OCI-M2 (cell line): ENCODE measurements around the gene HUS1.
"Not testable (repeated sequence)": the region's sequence is repeated elsewhere in the genome, so short reads cannot be mapped to it uniquely, and the experiment has no call there.

Experiments
- DNase-seq: peaks from one replicate; lab custom pipeline; 2025; ENCODE audit not compliant: unreplicated experiment; lab: John Stamatoyannopoulos, UW

Gene HUS1

GRCh38 chr7:47980648-47981047 is 1.2 kb upstream of the HUS1 start:
- DNase-seq = not testable (repeated sequence)

DNA sequence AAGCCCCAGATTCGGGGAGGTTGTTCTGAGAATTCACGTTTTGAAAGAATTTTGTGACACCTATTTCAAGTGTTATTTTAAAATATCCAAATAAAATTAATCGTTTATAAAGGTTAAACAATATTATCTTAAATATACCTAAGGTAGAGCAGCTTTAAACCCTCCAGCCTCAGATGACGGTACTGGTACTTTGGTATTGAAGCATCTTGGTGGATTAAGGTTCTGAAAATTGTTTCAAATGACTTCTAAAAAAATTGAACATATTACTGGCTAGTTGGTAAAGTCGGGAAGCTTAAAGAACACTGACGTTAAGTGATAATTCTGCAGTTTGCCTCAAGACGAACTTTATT is 392 bp upstream of the HUS1 start:
- no peak for DNase-seq

DNA sequence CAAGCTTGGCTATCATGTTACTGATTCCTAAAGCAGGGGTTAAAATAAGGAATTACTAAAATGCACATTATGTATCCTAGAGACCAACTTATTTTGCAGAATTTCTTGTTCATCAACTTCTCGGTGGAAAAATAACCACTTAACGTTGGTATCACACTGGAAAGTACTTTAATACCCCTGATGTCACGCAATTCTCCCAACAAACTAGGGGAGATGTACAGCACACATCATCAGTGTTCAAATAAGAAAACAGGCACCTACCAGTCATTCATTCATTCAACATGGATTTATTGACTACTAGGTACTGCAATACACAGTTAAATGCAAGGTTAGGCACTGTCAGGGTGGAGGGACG is 648 bp downstream of the HUS1 start:
- DNase-seq = no peak

DNA sequence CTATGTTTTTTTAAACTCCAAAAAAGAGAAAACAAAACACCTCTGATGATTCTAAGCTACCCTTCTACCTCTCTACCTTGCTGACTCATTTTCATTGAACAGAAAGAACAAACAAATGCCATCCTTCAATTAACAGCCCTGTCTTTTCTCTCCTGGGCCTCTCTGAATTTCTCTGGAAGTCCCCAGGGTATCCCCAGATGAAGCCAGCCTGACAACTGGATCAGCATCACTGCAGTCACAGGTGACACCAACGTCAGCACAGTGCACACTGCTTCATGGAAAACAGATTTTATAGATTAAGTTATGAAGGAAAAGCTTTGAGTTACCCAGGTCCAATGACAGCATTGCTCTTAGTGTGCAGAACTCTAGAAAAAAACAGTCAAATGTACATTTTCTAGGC is 5.7 kb downstream of the HUS1 start:
- no peak for DNase-seq

DNA sequence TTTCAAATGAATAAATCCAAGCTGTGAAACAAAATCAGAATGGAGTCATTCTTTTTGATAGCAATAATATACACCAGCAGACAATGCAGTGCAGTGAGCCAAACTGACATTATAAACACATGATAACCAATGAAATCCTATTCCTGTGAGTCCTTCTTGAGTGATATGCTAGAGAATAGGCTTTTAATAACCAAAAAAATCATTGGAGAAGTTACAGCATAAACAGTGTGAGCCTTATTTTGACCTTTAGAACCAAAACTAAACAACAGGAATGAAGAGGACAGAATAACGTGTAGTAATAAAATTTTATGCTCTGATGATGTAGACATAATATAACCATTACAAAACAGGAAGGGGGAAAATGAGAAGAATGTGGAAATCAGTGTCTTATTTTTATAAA is 8.7 kb downstream of the HUS1 start:
- no peak for DNase-seq

DNA sequence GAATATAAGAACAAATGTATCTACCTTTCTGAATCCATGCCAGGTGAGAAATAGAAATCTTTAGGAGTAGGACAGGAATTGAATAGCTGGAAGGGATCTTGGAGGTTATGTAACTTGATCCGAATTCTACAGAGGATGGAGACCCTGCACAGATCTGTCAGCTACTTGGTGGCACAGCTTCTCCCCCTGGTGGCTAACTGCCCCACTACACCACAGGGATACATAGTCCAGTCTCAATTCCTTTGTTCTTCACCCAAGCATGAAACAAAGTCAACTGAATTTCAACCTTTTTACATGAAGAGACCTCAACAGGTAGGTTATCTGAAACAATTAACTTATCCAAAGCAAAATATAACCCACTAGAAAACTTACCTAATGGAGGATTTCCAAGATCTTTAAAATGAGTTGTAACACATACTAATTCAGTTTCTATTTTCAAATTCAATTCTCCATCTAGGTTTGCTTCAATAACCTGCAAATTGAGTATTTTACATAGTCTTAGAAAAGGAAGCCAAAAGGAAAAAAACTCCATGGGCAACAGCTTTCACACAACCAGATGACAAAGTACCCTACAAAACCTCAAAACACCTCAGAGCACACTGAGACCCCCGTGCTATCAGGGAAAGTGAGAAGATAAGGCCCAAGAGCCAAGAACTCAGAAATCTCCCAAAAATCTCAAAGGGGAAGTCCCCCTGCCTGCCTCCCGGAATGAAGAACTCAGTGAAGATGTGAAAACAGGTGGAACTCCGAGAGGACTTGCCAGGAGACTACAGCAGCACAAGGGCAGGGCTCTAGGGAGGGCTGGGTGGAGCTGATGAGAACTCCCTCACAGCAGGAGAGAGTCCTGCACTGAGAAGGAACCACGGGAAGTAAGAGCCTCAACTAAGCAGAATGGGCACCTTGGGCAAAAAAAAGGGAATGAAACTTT is 10.3 kb downstream of the HUS1 start:
- DNase-seq = no peak

- no peak for DNase-seq
Observed at GRCh38 chr7:47967708-47968107, 11.7 kb downstream of the HUS1 start.

DNA sequence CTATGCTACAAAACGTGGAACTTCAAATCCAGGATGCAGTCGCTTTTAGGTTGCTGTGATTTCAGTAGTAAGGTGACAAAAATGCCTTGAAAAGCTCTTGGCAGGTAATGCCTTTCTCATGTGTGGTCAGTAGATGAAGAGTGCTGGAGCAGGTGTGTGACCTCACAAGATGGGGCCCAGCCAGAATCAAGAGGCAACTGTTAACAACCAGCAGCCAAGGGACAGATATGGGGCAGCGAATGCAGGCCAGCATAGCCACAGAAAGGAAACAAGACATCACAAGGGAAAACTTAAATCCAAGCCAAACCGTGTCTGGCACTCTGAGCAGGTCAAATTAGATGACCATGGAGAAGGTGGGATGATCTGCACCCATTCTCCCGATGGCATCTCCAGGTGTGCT is 12.3 kb downstream of the HUS1 start:
- no peak for DNase-seq

GRCh38 chr7:47965456-47965855 is 14.0 kb downstream of the HUS1 start:
- DNase-seq = no peak

GRCh38 chr7:47962262-47962661 is 17.2 kb downstream of the HUS1 start:
- no peak for DNase-seq

DNA sequence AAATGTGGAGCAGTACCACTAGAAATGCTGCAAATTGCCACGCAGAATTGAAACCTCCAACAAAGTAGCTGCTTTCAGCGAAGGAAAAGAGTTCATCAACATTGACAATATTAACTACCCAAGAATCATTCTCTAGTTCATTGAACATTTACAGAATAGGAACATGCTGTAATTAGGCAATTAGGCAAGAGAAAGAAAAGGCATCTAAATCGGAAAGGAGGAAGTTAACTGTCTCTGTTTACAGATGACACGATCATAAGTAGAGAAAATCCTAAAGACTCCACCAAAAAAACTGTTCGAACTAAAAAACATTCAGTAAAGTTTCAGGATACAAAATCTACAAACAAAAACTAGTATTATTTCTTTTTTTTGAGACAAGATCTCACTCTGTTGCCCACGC is 22.3 kb downstream of the HUS1 start:
- DNase-seq = no peak

DNA sequence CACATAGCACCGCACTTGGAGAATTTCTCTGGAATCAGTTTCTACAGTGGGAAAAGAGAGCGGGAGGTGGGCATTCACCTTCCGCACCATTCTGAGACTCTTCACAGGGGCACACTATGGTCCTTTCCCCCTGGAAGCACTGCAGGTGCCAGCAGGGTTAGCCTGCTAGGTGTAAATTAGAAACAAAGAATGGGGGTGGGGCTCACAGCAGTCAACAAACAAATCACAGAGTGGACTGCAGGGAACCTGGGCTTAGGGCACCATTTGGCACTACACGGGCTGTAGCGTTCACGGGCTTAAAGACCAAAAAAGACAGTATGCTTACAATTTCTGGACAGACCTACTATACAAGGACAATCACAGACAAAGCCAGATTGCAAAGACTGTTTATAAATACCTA is 23.2 kb downstream of the HUS1 start:
- no peak for DNase-seq

- DNase-seq = no peak
Observed at GRCh38 chr7:47954231-47954911, 25.0 kb downstream of the HUS1 start.

- no peak for DNase-seq
Observed at GRCh38 chr7:47953822-47954221, 25.6 kb downstream of the HUS1 start.

DNA sequence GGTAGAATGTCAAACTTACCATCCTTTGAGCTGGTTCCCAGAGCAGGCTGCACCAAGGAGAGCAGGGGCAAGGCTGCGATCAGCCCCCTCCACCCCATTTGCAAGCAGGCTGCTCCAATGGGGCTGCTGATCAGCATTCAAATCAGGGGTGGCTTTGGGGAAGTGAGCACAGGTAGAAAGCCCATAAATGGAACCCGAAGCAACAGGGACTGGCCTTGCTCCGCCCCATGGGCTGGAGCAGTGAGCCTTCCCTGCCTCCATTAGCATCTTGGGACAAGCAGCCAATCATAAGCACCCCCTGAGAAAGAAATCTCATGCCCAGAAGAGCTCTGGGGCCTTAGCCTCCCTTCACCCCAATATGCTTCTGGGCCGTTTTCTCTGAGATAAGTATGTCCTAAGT is 27.2 kb downstream of the HUS1 start:
- DNase-seq = no peak

GRCh38 chr7:47951374-47951773 is 28.0 kb downstream of the HUS1 start:
- DNase-seq = no peak

GRCh38 chr7:47950714-47951113 is 28.7 kb downstream of the HUS1 start:
- DNase-seq = no peak

GRCh38 chr7:47949703-47950102 is 29.7 kb downstream of the HUS1 start:
- DNase-seq = no peak

DNA sequence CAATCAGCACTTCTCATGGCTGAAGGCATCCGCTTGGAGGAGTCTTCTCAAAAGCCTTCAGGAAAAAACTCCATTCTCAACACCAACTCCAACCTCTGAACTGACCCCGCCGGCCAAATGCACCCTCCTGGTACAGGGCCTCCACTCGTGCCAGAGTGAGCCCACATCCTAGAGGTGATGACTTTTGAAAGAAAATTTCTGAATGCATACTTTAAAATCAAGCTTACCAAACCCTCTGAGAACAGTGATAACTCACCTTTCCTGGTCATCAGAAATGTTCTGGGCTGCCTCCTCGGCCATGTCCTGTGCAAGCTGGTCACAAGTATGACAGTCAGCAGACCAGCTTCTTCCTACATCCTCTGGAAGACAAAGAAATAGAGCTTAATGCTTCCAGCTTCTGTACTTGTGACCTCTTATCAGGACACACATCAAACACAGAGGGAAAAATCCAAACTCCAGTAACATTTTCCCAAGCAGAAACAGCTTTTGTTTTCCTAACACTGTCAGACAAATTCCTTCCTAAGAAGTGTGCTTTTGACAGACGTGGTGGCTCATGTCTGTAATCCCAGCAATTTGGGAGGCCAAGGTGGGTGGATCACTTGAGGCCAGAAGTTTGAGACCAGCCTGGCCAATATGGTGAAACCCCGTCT is 31.1 kb downstream of the HUS1 start, which contains the start of gene PKD1L1:
PKD1L1 (minus strand) TSS at position 326 of the 650 bp plus-strand sequence; CDS start at position 300, 26 bp downstream.
- DNase-seq = no peak

DNA sequence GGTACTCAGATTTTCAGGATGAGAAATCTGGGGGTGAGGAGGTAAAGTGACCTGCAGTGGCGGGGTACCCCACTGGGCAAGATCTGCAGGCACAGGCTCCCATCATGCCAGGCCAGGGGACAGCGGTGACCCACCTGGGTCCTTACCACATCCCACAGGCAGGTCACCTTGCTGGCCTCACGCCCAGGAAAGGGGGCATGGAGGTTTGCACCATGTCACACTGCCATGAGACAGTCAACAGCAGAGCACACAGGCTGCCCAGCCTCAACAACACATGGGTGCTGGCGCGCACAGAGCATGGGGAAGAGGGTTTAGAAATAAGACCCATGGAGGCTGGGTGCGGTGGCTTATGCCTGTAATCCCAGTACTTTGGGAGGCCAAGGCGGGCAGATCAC is 32.1 kb downstream of the HUS1 start:
- DNase-seq = no peak

DNA sequence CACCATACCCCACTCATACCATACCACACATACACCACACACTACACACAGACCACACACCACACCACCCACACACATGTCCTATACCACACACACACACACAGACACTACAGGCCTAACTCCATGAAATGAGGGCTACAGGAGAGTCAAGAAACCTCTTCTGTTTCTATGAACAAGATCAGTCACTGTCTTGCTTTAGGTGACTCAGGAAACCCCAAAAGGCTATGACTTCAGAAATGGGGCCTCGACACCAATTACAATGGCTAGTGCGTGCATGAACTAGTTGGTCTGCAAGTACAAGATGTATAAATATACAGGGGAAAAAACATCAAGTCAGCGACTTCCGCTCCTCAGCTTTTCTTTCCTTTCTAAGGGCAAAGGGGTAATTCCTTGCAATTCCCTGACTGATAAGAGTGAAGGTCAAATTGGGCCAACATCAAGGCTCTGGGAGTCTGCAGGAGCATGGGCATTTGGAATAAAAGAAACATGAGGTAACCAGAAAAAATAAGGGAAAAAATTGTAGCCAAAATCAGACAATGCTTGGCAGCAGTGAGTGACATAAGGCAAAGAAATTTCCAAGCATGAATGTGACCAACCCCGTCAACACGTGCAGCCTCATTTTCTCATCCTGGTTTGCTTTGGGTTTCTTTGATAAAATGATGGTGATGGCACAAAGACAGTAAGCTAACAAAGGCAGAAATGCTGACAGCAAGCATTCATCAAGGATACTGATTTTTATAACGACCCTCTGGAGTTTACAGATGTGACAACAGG is 32.6 kb downstream of the HUS1 start:
- no peak for DNase-seq
